GM04503 (cell line): Measurements from ENCODE around the gene CDH4.
"Not testable (repeated sequence)": the region's sequence is repeated elsewhere in the genome, so short reads cannot be mapped to it uniquely, and the experiment has no call there.

Experiments
- DNase-seq: peaks from one replicate; pipeline ENCODE4 v3.0.0-alpha.2; 2012; ENCODE audit warnings: low read depth

Gene CDH4

GRCh38 chr20:61964675-61965605 lies 712.9 kb downstream of the CDH4 start:
- no peak for DNase-seq

- DNase-seq = no peak
These were observed 713.8 kb downstream of the CDH4 start for GRCh38 chr20:61965606-61966491.

GRCh38 chr20:61966492-61967244 lies 714.6 kb downstream of the CDH4 start:
- no peak for DNase-seq

- no peak for DNase-seq
These were observed 715.2 kb downstream of the CDH4 start for GRCh38 chr20:61967300-61967699.

GRCh38 chr20:61968036-61968810 lies 716.2 kb downstream of the CDH4 start:
- no peak for DNase-seq

GRCh38 chr20:61968932-61969331 lies 716.9 kb downstream of the CDH4 start:
- no peak for DNase-seq

GRCh38 chr20:61969806-61970205 lies 717.7 kb downstream of the CDH4 start:
- DNase-seq = no peak

- no peak for DNase-seq
These were observed 718.3 kb downstream of the CDH4 start for GRCh38 chr20:61970357-61970756.

GRCh38 chr20:61971595-61971994 lies 719.5 kb downstream of the CDH4 start:
- not testable (repeated sequence) for DNase-seq

- DNase-seq = no peak
These were observed 720.8 kb downstream of the CDH4 start for GRCh38 chr20:61972636-61973508.

- no peak for DNase-seq
These were observed 721.7 kb downstream of the CDH4 start for GRCh38 chr20:61973515-61974356.

GRCh38 chr20:61974357-61974665 lies 722.2 kb downstream of the CDH4 start:
- no peak for DNase-seq

- DNase-seq = no peak
These were observed 723.5 kb downstream of the CDH4 start for GRCh38 chr20:61975407-61976129.

- DNase-seq = no peak
These were observed 724.2 kb downstream of the CDH4 start for GRCh38 chr20:61976263-61976643.

GRCh38 chr20:61976644-61977418 lies 724.8 kb downstream of the CDH4 start:
- no peak for DNase-seq

GRCh38 chr20:61977419-61977786 lies 725.3 kb downstream of the CDH4 start:
- DNase-seq = no peak

- DNase-seq = no peak
These were observed 726.4 kb downstream of the CDH4 start for GRCh38 chr20:61978491-61978890.

- DNase-seq = no peak
These were observed 727.0 kb downstream of the CDH4 start for GRCh38 chr20:61979090-61979489.
